ENCODE results near the gene PANX2. TPM values are rescaled to one million over a fixed set of nuclear protein-coding genes. Genes with fewer than 3 reads are reported as not detected.

The PANX2 gene
- total and polyA plus RNA-seq, 2 experiments from 2014 or later: 2.8 to 5.1 TPM

GRCh38 chr22:50171965-50172421 is 1.5 kb downstream of the PANX2 start:
- Histone ChIP-seq H2AFZ (no peak overlapping the region), H3K27ac (ENCODE audit: low read depth) (no peak overlapping the region), H3K79me2 (replicated peaks; ENCODE audit: insufficient read depth) (no peaks in the 10 kb centered on the region), H3K36me3 (ENCODE audit: insufficient read depth) (no peaks in the 10 kb centered on the region), H3K4me2 (no peak overlapping the region), H3F3A (replicated peaks; ENCODE audit: low read depth) (no peaks in the 10 kb centered on the region), H3K9me2 (ENCODE audit: insufficient read depth) (no peaks in the 10 kb centered on the region), H3K4me1 (ENCODE audit: insufficient read depth) (0 out of 2 replicates have a peak, but pooled peaks cover 7% of the 10 kb centered on the region), H3K27me3 (ENCODE audit: insufficient read depth) (peaks cover 24% of the 10 kb centered on the region), H4K20me1 (replicated peaks; ENCODE audit: insufficient read depth) (no peaks in the 10 kb centered on the region), H3K4me3 (no peak overlapping the region)
- H3K27me3 Mint-ChIP-seq (ENCODE audit: insufficient read depth, low read depth, poor library complexity): peaks cover 26% of the 10 kb centered on the region
- no peaks in the 10 kb centered on the region for H3K9me3 Mint-ChIP-seq
- H3K36me3 Mint-ChIP-seq (ENCODE audit: low read depth): no peaks in the 10 kb centered on the region
- no peak for DNase-seq (ENCODE audit: low spot score)
- no peak for ATAC-seq
- H3K4me1 Mint-ChIP-seq: peaks cover 3% of the 10 kb centered on the region; the same call in 2 of the 3 replicates
- peak overlapping the region; percentile 12; the same call in 1 of the 3 replicates for H3K4me3 Mint-ChIP-seq
- no peak for TF ChIP-seq STAT1 (IDR thresholded peaks at IDR 0.05; ENCODE audit: unreplicated experiment)
- TF ChIP-seq CTCF (conservative IDR thresholded peaks at IDR 0.05; ENCODE audit: low read depth in 2 of 2): no peak
- no peak for TF ChIP-seq NANOG (IDR thresholded peaks at IDR 0.05; ENCODE audit: borderline replicate concordance)
- no peak for TF ChIP-seq EZH2phosphoT487 (IDR thresholded peaks at IDR 0.05; ENCODE audit: unreplicated experiment)
- TF ChIP-seq, protein P1, sequence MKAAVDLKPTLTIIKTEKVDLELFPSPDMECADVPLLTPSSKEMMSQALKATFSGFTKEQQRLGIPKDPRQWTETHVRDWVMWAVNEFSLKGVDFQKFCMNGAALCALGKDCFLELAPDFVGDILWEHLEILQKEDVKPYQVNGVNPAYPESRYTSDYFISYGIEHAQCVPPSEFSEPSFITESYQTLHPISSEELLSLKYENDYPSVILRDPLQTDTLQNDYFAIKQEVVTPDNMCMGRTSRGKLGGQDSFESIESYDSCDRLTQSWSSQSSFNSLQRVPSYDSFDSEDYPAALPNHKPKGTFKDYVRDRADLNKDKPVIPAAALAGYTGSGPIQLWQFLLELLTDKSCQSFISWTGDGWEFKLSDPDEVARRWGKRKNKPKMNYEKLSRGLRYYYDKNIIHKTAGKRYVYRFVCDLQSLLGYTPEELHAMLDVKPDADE (IDR thresholded peaks at IDR 0.05): no peak
- no peak for TF ChIP-seq ZNF114 (CRISPR knock-in tag; IDR thresholded peaks at IDR 0.05)
- no peak for TF ChIP-seq ZNF331 (CRISPR knock-in tag; IDR thresholded peaks at IDR 0.05; ENCODE audit: low read depth)
- no peak for TF ChIP-seq CREB1 (CRISPR knock-in tag; IDR thresholded peaks at IDR 0.05; ENCODE audit: low read depth)
- no peak for TF ChIP-seq POLR2AphosphoS5 (IDR thresholded peaks at IDR 0.05; ENCODE audit: low read depth)
- TF ChIP-seq EZH2 (IDR thresholded peaks at IDR 0.05; ENCODE audit: low read depth, unreplicated experiment): no peak
- no peak for TF ChIP-seq REST (IDR thresholded peaks at IDR 0.05; ENCODE audit: unreplicated experiment)
- TF ChIP-seq JUNB (IDR thresholded peaks at IDR 0.05; ENCODE audit: unreplicated experiment): no peak
- TF ChIP-seq, protein P2, sequence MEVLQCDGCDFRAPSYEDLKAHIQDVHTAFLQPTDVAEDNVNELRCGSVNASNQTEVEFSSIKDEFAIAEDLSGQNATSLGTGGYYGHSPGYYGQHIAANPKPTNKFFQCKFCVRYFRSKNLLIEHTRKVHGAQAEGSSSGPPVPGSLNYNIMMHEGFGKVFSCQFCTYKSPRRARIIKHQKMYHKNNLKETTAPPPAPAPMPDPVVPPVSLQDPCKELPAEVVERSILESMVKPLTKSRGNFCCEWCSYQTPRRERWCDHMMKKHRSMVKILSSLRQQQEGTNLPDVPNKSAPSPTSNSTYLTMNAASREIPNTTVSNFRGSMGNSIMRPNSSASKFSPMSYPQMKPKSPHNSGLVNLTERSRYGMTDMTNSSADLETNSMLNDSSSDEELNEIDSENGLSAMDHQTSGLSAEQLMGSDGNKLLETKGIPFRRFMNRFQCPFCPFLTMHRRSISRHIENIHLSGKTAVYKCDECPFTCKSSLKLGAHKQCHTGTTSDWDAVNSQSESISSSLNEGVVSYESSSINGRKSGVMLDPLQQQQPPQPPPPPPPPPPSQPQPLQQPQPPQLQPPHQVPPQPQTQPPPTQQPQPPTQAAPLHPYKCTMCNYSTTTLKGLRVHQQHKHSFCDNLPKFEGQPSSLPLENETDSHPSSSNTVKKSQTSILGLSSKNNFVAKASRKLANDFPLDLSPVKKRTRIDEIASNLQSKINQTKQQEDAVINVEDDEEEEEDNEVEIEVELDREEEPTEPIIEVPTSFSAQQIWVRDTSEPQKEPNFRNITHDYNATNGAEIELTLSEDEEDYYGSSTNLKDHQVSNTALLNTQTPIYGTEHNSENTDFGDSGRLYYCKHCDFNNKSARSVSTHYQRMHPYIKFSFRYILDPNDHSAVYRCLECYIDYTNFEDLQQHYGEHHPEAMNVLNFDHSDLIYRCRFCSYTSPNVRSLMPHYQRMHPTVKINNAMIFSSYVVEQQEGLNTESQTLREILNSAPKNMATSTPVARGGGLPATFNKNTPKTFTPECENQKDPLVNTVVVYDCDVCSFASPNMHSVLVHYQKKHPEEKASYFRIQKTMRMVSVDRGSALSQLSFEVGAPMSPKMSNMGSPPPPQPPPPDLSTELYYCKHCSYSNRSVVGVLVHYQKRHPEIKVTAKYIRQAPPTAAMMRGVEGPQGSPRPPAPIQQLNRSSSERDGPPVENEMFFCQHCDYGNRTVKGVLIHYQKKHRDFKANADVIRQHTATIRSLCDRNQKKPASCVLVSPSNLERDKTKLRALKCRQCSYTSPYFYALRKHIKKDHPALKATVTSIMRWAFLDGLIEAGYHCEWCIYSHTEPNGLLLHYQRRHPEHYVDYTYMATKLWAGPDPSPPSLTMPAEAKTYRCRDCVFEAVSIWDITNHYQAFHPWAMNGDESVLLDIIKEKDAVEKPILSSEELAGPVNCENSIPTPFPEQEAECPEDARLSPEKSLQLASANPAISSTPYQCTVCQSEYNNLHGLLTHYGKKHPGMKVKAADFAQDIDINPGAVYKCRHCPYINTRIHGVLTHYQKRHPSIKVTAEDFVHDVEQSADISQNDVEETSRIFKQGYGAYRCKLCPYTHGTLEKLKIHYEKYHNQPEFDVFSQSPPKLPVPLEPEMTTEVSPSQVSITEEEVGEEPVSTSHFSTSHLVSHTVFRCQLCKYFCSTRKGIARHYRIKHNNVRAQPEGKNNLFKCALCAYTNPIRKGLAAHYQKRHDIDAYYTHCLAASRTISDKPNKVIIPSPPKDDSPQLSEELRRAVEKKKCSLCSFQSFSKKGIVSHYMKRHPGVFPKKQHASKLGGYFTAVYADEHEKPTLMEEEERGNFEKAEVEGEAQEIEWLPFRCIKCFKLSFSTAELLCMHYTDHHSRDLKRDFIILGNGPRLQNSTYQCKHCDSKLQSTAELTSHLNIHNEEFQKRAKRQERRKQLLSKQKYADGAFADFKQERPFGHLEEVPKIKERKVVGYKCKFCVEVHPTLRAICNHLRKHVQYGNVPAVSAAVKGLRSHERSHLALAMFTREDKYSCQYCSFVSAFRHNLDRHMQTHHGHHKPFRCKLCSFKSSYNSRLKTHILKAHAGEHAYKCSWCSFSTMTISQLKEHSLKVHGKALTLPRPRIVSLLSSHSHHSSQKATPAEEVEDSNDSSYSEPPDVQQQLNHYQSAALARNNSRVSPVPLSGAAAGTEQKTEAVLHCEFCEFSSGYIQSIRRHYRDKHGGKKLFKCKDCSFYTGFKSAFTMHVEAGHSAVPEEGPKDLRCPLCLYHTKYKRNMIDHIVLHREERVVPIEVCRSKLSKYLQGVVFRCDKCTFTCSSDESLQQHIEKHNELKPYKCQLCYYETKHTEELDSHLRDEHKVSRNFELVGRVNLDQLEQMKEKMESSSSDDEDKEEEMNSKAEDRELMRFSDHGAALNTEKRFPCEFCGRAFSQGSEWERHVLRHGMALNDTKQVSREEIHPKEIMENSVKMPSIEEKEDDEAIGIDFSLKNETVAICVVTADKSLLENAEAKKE (CRISPR knock-in tag; IDR thresholded peaks at IDR 0.05): no peak
- no peak overlapping the region for H3K27ac Mint-ChIP-seq
